GM21360 (cell line): ENCODE measurements around the gene TTLL3.

Source experiments
- ATAC-seq: cut with Tn5 transposase; IDR thresholded peaks from one replicate; pipeline ENCODE4 v1.9.1; 2021; ENCODE audit warnings: mild to moderate bottlenecking, moderate library complexity; ENCODE audit not compliant: unreplicated experiment

The TTLL3 gene

DNA sequence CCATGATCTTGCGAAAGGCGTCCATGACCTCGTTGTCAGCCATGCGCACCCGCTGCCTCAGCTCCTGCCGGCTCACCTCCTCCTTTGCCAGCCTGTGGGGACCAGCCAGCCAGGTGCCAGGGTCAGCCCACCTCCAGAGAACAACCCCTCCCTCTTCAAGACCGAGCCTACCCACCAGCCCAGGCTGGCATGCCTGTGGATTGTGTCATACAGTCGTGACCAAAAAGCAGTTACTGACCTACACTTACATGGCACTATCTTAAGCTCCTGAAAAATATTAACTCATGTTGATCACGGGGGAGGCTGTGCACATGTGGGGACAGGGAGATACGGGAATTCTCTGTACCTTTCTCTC lies 29.6 kb upstream of the TTLL3 start:
- no peak for ATAC-seq

DNA sequence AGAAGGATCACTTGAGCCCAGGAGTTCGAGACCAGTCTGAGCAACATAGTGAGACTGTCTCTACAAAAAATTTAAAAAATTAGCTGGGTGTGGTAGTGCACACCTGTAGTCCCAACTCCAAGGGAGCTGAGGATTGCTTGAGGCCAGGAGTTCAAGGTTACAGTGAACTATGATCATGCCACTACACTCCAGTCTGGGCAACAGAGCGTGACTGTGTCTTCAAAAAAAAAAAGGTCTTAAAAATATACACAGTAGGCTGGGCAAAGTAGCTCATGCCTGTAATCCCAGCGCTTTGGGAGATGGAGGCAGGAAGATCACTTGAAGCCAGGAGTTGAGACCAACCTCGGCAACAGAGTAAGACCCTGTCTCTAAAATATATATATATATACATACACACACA lies 29.2 kb upstream of the TTLL3 start:
- ATAC-seq, result no peak

DNA sequence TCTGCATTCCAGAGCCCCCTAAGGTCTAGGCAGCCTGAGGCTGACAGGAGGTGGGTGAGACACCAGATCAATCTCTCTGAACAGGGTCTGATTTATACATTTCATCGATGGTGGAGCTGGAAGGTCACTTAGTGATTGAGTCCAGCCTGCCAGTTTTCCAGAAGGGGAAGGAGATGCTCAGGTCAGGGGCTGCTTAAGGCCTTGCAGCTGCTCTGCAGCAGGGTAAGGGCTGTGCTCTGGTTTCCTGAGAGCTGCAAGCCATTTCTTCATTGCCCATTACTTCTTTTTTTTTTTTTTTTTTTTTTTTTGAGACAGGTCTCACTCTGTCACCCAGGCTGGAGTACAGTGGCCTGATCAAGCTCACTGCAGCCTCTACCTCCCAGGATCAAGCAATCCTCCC lies 28.5 kb upstream of the TTLL3 start:
- ATAC-seq, result no peak

DNA sequence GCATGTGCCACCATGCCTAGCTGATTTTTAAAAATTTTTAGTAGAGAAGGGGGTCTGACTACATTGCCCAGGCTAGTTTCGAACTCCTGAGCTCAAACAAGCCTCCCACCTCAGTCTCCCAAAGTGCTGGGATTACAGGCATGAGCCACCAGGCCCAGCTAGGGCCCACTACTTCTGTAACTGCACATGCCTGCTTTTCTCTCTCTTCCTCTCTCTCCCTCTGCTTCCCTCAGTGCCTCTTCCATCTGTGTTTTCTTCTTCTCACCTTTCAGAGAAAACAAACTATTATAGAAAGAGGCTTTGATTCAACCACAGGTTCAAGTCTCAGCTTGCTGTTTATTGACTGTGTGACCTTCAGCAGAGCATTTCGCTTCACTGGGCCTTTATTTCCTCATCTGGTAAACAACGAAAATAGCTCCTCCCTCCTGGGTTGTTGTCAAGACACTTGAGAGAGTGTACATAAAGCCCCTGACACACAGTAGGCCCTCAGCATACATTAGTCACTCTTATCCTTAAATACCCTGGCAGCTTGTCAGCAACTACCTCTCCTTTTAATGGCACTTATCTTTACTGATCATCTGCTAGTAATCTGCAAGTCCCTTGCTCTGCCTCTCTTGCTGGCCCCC lies 28.0 kb upstream of the TTLL3 start:
- ATAC-seq, result no peak

DNA sequence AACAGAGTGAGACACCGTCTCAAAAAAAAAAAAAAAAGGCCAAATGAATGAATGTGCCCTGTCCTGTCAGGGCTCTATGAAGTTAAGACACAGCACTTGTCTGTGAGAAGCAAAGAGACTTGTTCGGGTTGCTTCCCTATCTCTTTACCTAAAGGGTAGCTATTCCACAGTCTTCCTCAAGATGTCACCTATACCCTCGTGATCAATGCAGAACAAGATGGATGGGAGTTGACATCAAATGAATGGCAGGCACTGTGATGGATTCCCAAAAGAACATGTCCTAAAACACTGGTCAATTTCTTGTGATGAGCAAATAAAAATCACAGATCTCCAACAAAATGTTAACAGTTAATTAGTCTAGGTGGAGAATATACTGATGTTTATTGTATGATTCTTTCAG lies 27.3 kb upstream of the TTLL3 start:
- ATAC-seq, result no peak

DNA sequence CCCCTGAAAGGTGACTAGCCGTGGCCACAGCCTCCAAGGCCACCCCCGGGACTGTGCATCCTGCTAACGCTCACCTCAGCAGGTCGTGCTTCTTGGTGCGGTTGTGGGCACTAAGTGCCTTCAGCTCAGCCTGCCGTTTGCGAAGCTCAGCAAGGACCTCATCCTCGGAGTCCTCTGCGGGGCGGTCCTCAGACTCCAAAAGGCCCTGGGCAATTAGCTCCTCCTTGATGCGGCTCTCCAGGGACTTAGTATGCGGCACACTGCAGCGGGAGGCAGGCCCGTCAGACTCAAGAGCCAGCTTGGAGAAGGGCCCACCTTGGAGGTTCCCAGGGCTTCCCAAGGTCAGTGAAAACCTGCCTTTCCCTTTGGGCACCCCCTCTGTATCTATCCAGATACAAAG lies 26.1 kb upstream of the TTLL3 start:
- ATAC-seq, result no peak

DNA sequence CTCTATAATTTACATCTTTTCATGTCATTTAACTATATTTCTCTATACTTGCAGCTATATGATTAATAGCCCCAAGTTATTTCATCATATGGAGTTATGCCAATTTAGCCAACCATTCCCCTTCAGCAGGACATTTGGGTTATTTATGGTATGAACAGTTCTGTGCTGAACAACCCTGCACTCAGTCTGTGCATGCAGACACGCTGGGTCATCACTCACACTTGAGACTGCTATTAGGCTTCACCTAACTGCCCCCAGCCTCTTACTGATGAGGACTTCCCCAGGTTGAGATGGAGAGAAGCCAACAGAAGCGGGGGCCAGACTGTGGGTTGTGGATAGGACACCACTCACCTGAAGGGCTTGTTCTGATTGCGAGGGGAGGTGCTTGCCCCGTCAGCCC lies 25.1 kb upstream of the TTLL3 start:
- no peak for ATAC-seq

DNA sequence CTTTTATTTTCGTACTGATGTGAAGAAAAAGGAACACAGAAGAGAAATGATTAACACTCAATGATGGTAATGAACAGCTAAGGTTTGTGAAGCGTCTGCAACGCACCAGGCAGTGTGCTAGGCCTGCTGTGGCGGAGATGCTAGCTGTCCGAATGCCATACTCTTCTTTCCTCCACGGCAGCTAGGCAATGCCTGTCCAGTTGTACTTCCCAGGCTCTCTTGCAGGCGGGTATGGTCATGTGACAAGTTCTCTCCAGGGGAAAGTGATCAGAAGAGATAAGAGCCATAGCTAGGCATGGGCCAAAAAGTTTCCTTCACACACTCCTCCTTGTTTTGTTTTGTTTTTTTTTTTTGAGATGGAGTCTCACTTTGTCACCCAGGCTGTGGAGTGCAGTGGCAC lies 24.5 kb upstream of the TTLL3 start:
- ATAC-seq, result no peak

DNA sequence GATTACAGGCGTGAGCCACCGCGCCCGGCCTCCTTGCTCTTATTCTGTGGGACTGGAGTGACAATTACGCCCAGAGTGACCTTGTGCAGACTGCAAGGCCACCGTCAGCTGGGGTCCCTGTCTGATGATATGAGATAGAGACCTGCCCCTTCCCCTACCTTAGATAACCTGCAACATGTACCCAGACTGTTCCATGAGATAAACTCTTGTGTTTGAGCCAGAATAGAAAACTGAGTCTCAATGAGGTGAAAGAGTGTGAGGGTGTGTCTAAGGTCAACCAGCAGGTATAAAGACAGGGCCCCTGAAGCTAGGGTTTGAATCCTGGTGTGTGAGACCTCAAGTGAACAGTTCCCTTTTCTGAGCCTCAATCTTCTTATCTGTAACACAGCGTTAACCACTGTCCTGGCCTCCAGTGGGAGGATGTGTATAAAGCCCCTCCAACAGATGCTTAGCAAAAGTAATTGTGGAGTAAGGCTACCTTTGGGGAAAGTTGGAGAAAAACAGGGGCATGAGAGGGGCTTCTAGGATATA lies 23.8 kb upstream of the TTLL3 start:
- ATAC-seq, result no peak

DNA sequence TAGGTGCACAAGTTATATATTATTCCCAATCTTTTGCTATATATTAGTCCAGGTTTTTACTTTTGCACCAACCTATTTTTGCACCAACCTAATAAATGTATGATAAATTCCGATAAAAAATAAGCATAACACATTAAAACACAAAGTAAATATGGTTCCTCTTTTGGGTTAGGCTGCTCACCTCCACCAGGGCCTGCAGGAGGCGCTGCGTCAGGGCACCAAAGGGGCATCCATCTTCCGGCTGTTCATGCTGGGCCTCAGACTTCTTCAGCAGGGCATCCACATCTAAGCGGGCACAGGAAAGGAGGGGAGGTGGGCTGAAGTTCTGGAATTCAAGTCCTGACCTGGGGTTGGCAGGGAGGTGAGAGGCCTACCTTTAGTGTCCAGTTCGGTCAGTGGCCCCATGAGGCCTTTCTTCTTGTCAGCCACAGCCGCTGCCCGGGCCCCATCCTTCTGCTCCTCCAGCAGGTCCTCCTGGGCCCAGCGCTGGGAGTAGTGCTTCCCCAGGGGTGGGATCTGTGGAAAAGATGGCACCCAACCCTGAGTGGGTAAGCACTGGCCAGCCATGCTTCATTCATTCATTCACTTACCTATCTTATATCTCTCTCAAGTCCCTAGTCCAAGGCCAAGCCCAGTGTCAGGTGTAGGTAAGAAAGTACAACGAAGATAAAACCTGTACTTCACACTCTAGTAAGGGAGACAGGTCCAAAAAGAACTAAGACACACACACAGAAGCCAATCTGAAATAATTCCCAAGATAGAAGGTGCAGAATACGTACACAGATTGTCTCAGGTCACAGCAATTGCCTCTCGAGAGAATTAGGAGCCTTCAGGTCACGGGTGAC lies 23.0 kb upstream of the TTLL3 start:
- ATAC-seq, result no peak

DNA sequence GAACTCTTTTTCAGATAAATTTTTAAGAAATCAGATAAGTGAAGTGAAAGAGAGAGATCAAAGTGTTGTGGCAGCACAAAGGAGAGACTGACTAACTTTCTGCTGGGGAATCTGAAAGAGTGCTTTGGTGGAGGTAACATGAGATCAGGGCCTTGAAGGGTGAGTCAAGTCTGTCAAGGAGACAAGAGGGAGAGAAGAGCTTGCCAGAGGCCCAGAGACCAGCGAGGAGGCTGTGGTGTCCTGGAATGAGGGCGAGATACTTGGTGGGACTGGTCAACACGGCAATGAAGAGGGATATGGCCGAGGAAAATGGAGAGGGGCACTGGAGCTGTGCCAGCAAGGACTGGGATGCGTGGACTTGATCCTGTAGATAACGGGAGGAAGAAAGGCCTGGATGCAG lies 22.3 kb upstream of the TTLL3 start:
- no peak for ATAC-seq

DNA sequence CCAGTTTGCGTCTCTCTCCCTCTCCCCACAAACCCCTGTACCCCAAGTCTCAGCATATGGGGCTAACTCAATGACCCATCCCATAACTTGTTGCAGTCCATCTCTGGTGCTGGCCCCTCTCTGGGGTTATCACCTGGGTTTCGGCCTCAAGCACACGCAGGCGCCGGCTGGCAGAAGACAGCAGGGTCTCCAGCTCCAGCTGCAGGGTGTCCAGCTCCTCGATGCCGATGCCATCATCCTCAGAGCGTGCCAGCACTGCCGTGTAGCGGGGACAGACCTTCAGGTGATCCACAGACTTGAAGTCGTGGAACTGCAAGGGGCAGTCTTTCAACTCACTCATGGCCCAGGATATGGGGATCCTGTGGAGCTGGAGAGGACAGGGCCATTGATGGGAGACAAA lies 18.9 kb upstream of the TTLL3 start:
- ATAC-seq, result no peak

DNA sequence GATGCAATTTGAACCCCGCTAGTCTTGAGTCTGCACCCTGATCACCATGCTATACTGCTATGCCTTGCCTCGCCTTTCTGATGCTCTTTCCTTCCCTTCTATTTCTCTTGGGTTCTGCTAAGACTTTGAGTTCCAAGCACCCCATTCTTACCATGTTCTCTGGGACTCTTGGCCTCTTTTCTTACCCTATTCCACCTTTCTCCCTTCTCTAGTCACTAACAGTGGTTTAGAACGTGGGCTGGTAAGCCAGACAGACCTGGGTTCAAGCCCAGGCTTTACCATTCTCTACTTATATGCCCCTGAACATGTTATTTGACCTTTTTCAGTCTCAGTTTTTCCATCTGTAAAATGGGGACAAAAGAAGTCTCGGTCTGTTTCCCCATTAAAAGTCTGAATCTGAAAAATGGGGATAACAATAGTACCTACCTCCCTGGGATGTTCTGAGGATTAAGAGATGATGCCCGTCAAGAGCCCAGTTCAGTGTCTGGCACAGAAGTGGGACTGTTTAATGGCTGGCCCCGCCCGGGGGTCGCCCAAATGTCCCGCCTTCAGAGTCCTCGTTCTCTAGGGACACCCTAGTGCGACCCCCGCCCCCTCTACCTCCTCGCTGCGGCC lies 18.2 kb upstream of the TTLL3 start:
- ATAC-seq, result no peak

DNA sequence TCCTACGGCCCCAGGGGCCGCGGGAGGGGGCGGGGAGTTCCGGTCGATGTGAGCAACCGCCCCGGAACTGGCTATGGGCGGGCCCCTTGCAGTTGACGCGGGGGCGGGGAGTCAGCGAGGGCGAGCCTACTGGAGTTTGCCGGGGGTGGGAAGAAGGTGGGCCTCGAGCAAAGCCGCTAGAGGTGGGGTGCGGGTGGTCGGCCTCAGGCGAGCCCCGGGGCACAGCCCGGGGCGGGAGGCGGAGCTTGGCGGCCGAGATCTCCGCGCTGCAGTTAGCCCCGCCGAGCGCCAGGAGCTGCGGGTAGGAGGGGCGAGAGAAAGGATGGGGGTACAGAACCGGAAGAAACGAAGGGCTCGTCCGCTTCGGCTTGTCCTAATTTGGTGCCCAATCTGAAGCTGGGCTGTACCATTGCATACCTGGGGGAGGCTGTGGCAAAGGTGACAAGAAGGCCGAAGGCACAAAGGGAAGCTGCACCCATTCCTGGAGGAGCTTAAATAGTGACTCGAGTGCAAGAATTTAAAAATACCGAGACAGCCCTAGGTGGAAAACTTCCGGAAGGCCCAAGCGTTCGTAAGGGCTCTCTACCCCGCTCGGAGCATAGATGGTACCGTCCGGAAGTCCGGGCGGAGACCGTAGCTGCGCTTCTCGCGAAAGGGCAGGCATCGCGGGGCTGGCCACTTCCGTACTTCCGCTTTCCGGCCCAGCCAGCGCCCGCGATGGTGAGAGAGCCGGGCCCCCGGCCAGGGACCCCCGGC lies 17.5 kb upstream of the TTLL3 start, which contains the start of the genes ARPC4 and TADA3:
Gene ARPC4 (plus strand): TSS at position 678 of the 756 bp plus-strand sequence. CDS start 40 bp downstream, at position 718.
Gene TADA3 (minus strand): TSS at position 69 of the 756 bp plus-strand sequence. CDS start 1,007 bp downstream, outside the sequence.
- ATAC-seq, result peak; percentile 74

DNA sequence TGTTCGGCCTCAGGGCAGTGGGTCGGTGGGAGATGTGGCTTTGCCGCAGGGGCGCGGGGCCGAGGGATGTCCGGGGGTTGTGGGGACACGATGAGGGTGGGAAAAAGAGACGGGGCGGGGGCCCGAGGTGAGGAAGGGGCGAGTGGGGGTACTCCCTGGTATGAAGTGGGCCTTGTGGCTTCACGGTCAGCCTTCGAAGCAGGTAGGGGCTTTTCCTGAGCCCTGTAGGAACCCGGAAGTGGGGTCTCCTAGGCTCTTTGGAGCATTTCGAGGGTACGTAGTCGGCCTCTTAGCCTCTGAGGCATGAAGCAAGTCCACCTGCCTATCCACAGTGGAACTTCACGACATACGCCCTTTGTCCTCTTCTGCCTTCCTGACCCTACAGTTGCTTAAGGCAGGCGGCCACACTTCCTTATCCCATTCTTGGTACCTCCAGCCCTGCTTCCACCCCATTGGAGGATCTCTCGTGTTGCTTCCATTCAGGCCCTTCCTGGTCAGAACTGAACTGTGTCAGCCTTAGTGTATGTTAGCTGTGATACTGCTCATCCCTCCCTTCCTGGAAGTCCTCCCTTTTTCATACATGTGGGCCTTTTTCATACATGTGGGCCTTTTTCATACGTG lies 16.8 kb upstream of the TTLL3 start:
- ATAC-seq, result peak; percentile 3

DNA sequence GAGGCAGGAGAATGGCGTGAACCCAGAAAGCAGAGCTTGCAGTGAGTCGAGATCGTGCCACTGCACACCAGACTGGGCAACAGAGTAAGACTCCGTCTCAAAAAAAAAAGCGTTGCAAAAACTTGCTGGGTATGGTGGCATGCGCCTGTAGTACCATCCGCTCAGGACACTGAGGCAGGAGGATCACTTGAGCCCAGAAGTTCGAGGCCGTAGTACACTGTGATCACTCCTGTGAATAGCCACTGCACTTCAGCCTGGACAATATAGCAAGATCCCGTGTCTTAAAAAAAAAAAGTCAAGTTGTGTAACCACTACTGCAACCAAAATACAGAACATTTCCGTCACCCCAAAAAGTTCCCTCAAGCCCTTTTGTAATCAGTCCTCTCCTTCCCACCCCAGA lies 15.7 kb upstream of the TTLL3 start:
- no peak for ATAC-seq

DNA sequence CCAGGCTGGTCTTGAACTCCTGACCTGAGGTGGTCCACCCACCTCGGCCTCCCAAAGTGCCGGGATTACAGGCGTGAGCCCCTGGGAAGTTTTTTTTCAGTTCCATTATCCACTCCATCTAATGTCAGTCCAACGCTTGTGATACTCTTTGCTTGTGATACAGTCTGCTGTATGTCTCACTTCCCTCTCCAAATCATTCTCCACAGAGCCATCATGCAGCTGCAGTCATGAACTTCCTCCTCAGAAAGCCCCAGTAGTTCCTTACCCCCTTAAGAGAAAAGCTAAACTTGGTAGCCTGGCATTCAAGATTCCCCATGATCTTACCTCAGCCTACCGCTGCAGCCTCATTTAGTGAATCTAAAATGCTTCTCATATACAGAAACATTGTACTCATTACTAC lies 14.9 kb upstream of the TTLL3 start:
- ATAC-seq, result no peak

DNA sequence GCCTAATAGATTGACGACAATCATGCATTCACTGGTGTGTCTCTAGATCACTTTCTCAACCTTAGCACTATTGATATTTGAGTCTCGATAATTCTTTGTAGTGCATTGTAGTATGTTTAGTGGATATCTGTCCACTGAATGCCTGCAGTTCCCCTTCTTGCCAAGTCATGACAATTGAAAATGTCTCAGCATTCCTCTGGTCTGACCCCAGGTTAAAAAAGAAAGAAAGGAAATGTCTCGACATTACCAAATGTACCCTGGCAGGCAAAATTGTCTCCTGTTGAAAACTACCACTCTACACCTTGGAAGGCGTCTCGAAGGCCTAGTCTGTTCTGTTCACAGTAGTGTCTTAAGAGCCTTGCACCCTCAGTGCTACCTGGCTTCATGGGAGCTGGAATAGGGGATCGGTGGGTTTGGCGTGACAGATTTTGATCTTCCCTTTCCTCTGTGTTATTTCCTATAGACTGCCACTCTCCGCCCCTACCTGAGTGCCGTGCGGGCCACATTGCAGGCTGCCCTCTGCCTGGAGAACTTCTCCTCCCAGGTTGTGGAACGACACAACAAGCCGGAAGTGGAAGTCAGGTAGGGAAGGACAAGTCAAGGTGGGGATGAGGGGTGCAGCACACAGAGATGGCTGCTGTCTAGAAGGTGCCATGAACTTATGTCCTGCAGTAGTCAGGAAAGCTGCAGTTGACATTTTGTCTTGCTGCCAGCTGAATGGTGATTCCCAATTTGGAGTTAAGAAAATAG lies 12.7 kb upstream of the TTLL3 start:
- no peak for ATAC-seq

DNA sequence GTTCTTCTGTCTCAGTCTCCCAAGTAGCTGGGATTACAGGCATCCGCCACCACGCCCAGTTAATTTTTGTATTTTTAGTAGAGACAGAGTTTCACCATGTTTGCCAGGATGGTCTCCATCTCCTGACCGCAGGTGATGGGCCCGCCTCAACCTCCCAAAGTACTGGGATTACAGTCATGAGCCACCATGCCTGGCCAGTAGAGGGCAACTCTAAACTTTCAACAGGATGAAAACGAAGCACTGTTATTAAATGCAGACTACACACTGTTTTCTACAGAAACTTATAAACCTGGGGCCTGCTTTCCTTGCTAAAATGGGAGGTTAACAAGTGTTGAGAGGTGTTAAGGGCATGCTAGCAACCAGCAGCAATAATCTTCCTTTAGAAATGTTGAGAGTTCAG lies 9.5 kb upstream of the TTLL3 start:
- ATAC-seq, result no peak

DNA sequence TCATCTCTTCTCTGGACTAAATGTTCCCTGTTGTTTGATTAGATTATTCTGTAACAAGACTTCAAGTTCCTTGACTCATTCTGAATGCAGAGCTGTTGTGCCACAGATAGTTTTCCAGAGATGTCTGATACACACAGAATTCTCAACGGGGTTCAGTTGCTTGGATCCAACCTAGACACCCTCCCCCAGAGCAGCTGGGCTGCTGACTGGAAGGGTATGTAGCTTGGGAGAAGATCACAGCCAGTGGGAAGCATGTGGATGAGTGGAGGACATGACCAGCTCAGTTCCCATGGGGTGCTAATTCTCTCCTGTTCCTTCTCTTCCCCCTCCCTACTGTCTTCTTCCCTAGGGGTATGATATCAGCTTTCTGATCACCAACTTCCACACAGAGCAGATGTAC lies 6.6 kb upstream of the TTLL3 start:
- no peak for ATAC-seq
